OCI-LY7 (cell line): ENCODE measurements around the gene TIGIT. TPM values are rescaled to one million over a fixed set of nuclear protein-coding genes. Genes with fewer than 3 reads are reported as not detected.
A peak's percentile ranks its signal among the peaks of the same experiment; 100 is the strongest.

Experiments used
- BruUV-seq: library from RNA; stranded (reverse); fragments of 400-500 nt; replicated peaks from 2 replicates; lab custom pipeline; 2021; lab: Mats Ljungman, UMichigan
- CTCF ChIA-PET: fragments of 300-600 bp; sonication (Branson Sonifier 250); formaldehyde crosslinking; loops from one replicate; lab custom pipeline; 2022; ENCODE audit warnings: antibody characterized with exemption; ENCODE audit not compliant: unreplicated experiment; lab: Charles Lee
- POLR2A ChIA-PET: fragments of 300-600 bp; sonication (Branson Sonifier 250); formaldehyde crosslinking; loops from one replicate; lab custom pipeline; 2022; ENCODE audit warnings: antibody characterized with exemption; lab: Charles Lee
- DNase-seq: peaks from one replicate; pipeline ENCODE4 v3.0.0-alpha.2; 2015; ENCODE audit warnings: low spot score
- H2AFZ ChIP-seq: fragments of 200-600 bp; sonication (generic), shearing (Covaris generic); 2 replicates; pipeline ENCODE4 v1.6.1; 2014; ENCODE audit warnings: mild to moderate bottlenecking, antibody characterized with exemption, low read length, moderate library complexity
- H3K27ac ChIP-seq: fragments of 200-600 bp; sonication (generic); 2 replicates; pipeline ENCODE4 v1.5.1; 2014; ENCODE audit warnings: mixed run types, low read depth, mild to moderate bottlenecking, moderate library complexity, low read length, inconsistent platforms; ENCODE audit not compliant: poor library complexity, severe bottlenecking
- H3K36me3 ChIP-seq: fragments of 200-600 bp; sonication (generic); 2 replicates; pipeline ENCODE4 v1.6.1; 2014; ENCODE audit warnings: mild to moderate bottlenecking, antibody characterized with exemption, low read length, moderate library complexity, mixed read lengths; ENCODE audit not compliant: insufficient read depth
- H3K4me1 ChIP-seq: fragments of 200-600 bp; sonication (generic); 2 replicates; pipeline ENCODE4 v1.5.1; 2014; ENCODE audit warnings: mild to moderate bottlenecking, low read length; ENCODE audit not compliant: insufficient read depth, poor library complexity, severe bottlenecking
- H3K4me2 ChIP-seq: fragments of 200-600 bp; sonication (generic); 2 replicates; pipeline ENCODE4 v1.6.1; 2014; ENCODE audit warnings: mild to moderate bottlenecking, low read length
- H3K4me3 ChIP-seq: fragments of 200-600 bp; sonication (generic); 2 replicates; pipeline ENCODE4 v1.5.1; 2014; ENCODE audit warnings: mild to moderate bottlenecking, low read depth, low read length; ENCODE audit not compliant: poor library complexity, severe bottlenecking
- H3K79me2 ChIP-seq: fragments of 200-600 bp; sonication (generic); 2 replicates; pipeline ENCODE4 v1.6.1; 2016; ENCODE audit warnings: low read depth, mild to moderate bottlenecking, low read length, moderate library complexity, mixed read lengths; ENCODE audit not compliant: insufficient read depth
- H3K9me2 ChIP-seq: fragments of 200-600 bp; sonication (generic); 2 replicates; pipeline ENCODE4 v1.6.1; 2016; ENCODE audit warnings: mild to moderate bottlenecking, low read length, mixed read lengths; ENCODE audit not compliant: insufficient read depth
- H3K9me3 ChIP-seq: fragments of 200-600 bp; sonication (generic); 2 replicates; pipeline ENCODE4 v1.6.1; 2014; ENCODE audit warnings: mild to moderate bottlenecking, mixed run types, low read length, mixed read lengths
- H4K20me1 ChIP-seq: fragments of 200-600 bp; sonication (generic); 2 replicates; pipeline ENCODE4 v1.6.1; 2014; ENCODE audit warnings: mild to moderate bottlenecking, antibody characterized with exemption, low read length, moderate library complexity, mixed read lengths; ENCODE audit not compliant: insufficient read depth
- CTCF ChIP-seq: fragments of 200-600 bp; sonication (generic); conservative IDR thresholded peaks from 2 replicates; pipeline ENCODE4 v1.5.1; 2014; ENCODE audit warnings: mild to moderate bottlenecking, antibody characterized with exemption, low read length, moderate library complexity, mixed read lengths
- EZH2phosphoT487 ChIP-seq: fragments of 200-600 bp; sonication (generic); IDR thresholded peaks from 2 replicates; pipeline ENCODE4 v1.6.1; 2018; ENCODE audit warnings: low read depth, borderline replicate concordance, mild to moderate bottlenecking, mixed run types, antibody characterized with exemption, low read length, moderate library complexity, mixed read lengths
- intact Hi-C: fragments of 100-400 bp; cut with micrococcal nuclease; formaldehyde crosslinking; loops from one replicate; pipeline ENCODE4 v1.10.0; 2022; ENCODE audit not compliant: unreplicated experiment
- total RNA-seq, 2 experiments: library from RNA; depleted of rRNA in 1 of 2; stranded (reverse); fragments of >200 nt in 1 of 2; shearing (Covaris generic) in 1 of 2; gene quantifications; 2 replicates each; pipeline ENCODE4 v1.2.3, GENCODE V29; 2014 to 2022

The TIGIT gene
- total RNA-seq, 2 experiments from 2014 or later: 0.35 to 2.3 TPM

- peaks cover 10% of the 10 kb centered on the region for H3K4me1 ChIP-seq
- no TSS peak for BruUV-seq
- POLR2A ChIA-PET: no interaction called here
- no peak overlapping the region for H3K4me2 ChIP-seq
- H3K79me2 ChIP-seq: no peaks in the 10 kb centered on the region
- no peak overlapping the region for H3K4me3 ChIP-seq
- no peak overlapping the region for H3K27ac ChIP-seq
- DNase-seq: no peak
- H3K9me3 ChIP-seq: peaks cover 4% of the 10 kb centered on the region; the same call in 1 of the 2 replicates
- H3K9me2 ChIP-seq: no peaks in the 10 kb centered on the region
- no peak overlapping the region for H2AFZ ChIP-seq
- intact Hi-C loops: loop anchor here (2.0 to 10.0 kb wide), 4 partner anchors 41 to 177 kb away; no protein-coding TSS in a partner anchor
- no peaks in the 10 kb centered on the region for H4K20me1 ChIP-seq
- CTCF ChIA-PET: no interaction called here
- no peaks in the 10 kb centered on the region for H3K36me3 ChIP-seq
- no peak for TF ChIP-seq CTCF
Observed at GRCh38 chr3:114331710-114332109, 37.9 kb downstream of the TIGIT start.

- Histone ChIP-seq H3K79me2 (no peaks in the 10 kb centered on the region), H4K20me1 (no peaks in the 10 kb centered on the region), H3K9me2 (no peaks in the 10 kb centered on the region), H3K36me3 (no peaks in the 10 kb centered on the region), H3K27ac (no peak overlapping the region), H2AFZ (peak overlapping the region; percentile 21; the same call in 1 of the 2 replicates), H3K4me1 (peaks cover 10% of the 10 kb centered on the region), H3K9me3 (peaks cover 4% of the 10 kb centered on the region; the same call in 1 of the 2 replicates), H3K4me3 (no peak overlapping the region), H3K4me2 (peak overlapping the region; percentile 31)
- ChIA-PET CTCF (no interaction called here), POLR2A (no interaction called here)
- no peak for TF ChIP-seq EZH2phosphoT487
- no peak for TF ChIP-seq CTCF
- intact Hi-C loops: loop anchor here (2.0 to 10.0 kb wide), 4 partner anchors 42 to 178 kb away; no protein-coding TSS in a partner anchor
- no TSS peak for BruUV-seq
- peak; percentile 26 for DNase-seq
Observed at GRCh38 chr3:114332342-114333179, 38.7 kb downstream of the TIGIT start.
